ENCODE measurements around the gene HDLBP. TPM values are rescaled to one million over a fixed set of nuclear protein-coding genes. Genes with fewer than 3 reads are reported as not detected.

Gene HDLBP
- total RNA-seq, 1 experiment from 2014 or later: 350 TPM

GRCh38 chr2:241199897-241200821, 115.3 kb downstream of the HDLBP start:
- no peaks in the 10 kb centered on the region for H3K9me3 ChIP-seq
- H3K4me3 ChIP-seq (ENCODE audit: low read depth, low read length): no peak overlapping the region
- H3K27me3 ChIP-seq (replicated peaks; ENCODE audit: control insufficient read depth, insufficient read depth, low read length): no peaks in the 10 kb centered on the region
- no peak overlapping the region for H3K27ac Mint-ChIP-seq (ENCODE audit: unreplicated experiment)
- H3K36me3 ChIP-seq (ENCODE audit: control insufficient read depth, insufficient read depth, low read length): no peaks in the 10 kb centered on the region
- intact Hi-C loops (cut with micrococcal nuclease; ENCODE audit: unreplicated experiment): no loop called here
- H3K4me1 Mint-ChIP-seq (ENCODE audit: low read depth, unreplicated experiment): no peaks in the 10 kb centered on the region
- no peak overlapping the region for H3K4me3 Mint-ChIP-seq (ENCODE audit: unreplicated experiment)
- no peaks in the 10 kb centered on the region for H3K36me3 Mint-ChIP-seq (ENCODE audit: insufficient read depth, unreplicated experiment)
- no peak for TF ChIP-seq CTCF (IDR thresholded peaks at IDR 0.05; ENCODE audit: insufficient read depth in 1 of 2, low read depth in 1 of 2, low read length in 1 of 2, severe bottlenecking in 1 of 2, unreplicated experiment in 1 of 2)
- H3K27me3 Mint-ChIP-seq (ENCODE audit: insufficient read depth, unreplicated experiment): no peaks in the 10 kb centered on the region
- ChIA-PET CTCF (no interaction called here), POLR2A (no interaction called here)
- no peak for DNase-seq
- no peaks in the 10 kb centered on the region for H3K4me1 ChIP-seq
- no peaks in the 10 kb centered on the region for H3K9me3 Mint-ChIP-seq (ENCODE audit: unreplicated experiment)
- BruUV-seq (replicated peaks): no TSS peak

GRCh38 chr2:241199286-241199685, 116.2 kb downstream of the HDLBP start:
- POLR2A ChIA-PET: no interaction called here
- H3K4me3 Mint-ChIP-seq (ENCODE audit: unreplicated experiment): no peak overlapping the region
- Histone ChIP-seq H3K4me3 (ENCODE audit: low read depth, low read length) (no peak overlapping the region), H3K27me3 (replicated peaks; ENCODE audit: control insufficient read depth, insufficient read depth, low read length) (no peaks in the 10 kb centered on the region), H3K36me3 (ENCODE audit: control insufficient read depth, insufficient read depth, low read length) (no peaks in the 10 kb centered on the region), H3K4me1 (no peaks in the 10 kb centered on the region), H3K9me3 (no peaks in the 10 kb centered on the region)
- H3K27me3 Mint-ChIP-seq (ENCODE audit: insufficient read depth, unreplicated experiment): no peaks in the 10 kb centered on the region
- BruUV-seq (replicated peaks): no TSS peak
- H3K27ac Mint-ChIP-seq (ENCODE audit: unreplicated experiment): no peak overlapping the region
- intact Hi-C loops (cut with micrococcal nuclease; ENCODE audit: unreplicated experiment): no loop called here
- CTCF ChIA-PET: no interaction called here
- no peaks in the 10 kb centered on the region for H3K4me1 Mint-ChIP-seq (ENCODE audit: low read depth, unreplicated experiment)
- H3K36me3 Mint-ChIP-seq (ENCODE audit: insufficient read depth, unreplicated experiment): no peaks in the 10 kb centered on the region
- H3K9me3 Mint-ChIP-seq (ENCODE audit: unreplicated experiment): no peaks in the 10 kb centered on the region
- TF ChIP-seq CTCF (IDR thresholded peaks at IDR 0.05; ENCODE audit: insufficient read depth in 1 of 2, low read depth in 1 of 2, low read length in 1 of 2, severe bottlenecking in 1 of 2, unreplicated experiment in 1 of 2): no peak
- DNase-seq: no peak

GRCh38 chr2:241198381-241199279, 116.8 kb downstream of the HDLBP start:
- Histone ChIP-seq H3K36me3 (ENCODE audit: control insufficient read depth, insufficient read depth, low read length) (no peaks in the 10 kb centered on the region), H3K4me1 (no peaks in the 10 kb centered on the region), H3K4me3 (ENCODE audit: low read depth, low read length) (no peak overlapping the region), H3K27me3 (replicated peaks; ENCODE audit: control insufficient read depth, insufficient read depth, low read length) (no peaks in the 10 kb centered on the region), H3K9me3 (no peaks in the 10 kb centered on the region)
- no peak for DNase-seq
- ChIA-PET CTCF (no interaction called here), POLR2A (no interaction called here)
- TF ChIP-seq CTCF (IDR thresholded peaks at IDR 0.05; ENCODE audit: insufficient read depth in 1 of 2, low read depth in 1 of 2, low read length in 1 of 2, severe bottlenecking in 1 of 2, unreplicated experiment in 1 of 2): no peak
- H3K27me3 Mint-ChIP-seq (ENCODE audit: insufficient read depth, unreplicated experiment): no peaks in the 10 kb centered on the region
- no peaks in the 10 kb centered on the region for H3K9me3 Mint-ChIP-seq (ENCODE audit: unreplicated experiment)
- no peak overlapping the region for H3K4me3 Mint-ChIP-seq (ENCODE audit: unreplicated experiment)
- H3K36me3 Mint-ChIP-seq (ENCODE audit: insufficient read depth, unreplicated experiment): no peaks in the 10 kb centered on the region
- H3K27ac Mint-ChIP-seq (ENCODE audit: unreplicated experiment): no peak overlapping the region
- BruUV-seq (replicated peaks): no TSS peak
- intact Hi-C loops (cut with micrococcal nuclease; ENCODE audit: unreplicated experiment): no loop called here
- H3K4me1 Mint-ChIP-seq (ENCODE audit: low read depth, unreplicated experiment): no peaks in the 10 kb centered on the region

All from Caco-2 (cell line).